Measurements from ENCODE around the gene MLX.

The MLX gene

DNA sequence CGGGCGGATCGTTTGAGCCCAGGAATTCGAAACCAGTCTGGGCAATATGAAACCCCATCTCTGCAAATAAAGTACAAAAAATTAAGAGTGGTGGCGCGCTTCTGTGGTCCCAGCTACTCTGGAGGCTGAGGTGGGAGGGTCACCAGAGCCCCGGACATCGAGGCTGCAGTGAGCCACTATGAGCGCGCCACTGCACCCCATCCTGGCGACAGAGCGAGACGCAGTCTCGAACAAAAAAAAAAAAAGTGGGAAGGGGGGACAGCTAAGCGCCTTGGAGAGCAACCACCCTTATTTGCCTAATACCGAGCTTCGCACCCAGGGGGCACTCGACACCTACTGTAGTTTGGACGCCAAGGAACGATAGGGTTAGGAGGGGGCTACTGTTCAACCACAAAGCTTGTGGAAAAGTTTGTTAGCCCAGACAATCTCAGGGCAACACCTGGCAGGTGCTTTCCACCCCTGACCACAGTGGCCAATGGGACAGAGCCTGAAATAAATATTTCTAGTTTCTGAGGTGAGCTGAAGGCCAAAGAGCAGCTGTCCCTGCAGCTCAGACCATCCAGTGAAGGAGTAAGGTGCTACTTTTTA lies 11.5 kb downstream of the MLX start:
- DNase-seq (ENCODE audit: extremely low read depth, low read depth), result no peak
- TF ChIP-seq CTCF (IDR thresholded peaks at IDR 0.05; ENCODE audit: low read depth, low read length), result peak; percentile 74

GRCh38 chr17:42579794-42580551 lies 13.1 kb downstream of the MLX start:
- no peak for TF ChIP-seq CTCF (IDR thresholded peaks at IDR 0.05; ENCODE audit: low read depth, low read length)
- DNase-seq (ENCODE audit: extremely low read depth, low read depth), result no peak

DNA sequence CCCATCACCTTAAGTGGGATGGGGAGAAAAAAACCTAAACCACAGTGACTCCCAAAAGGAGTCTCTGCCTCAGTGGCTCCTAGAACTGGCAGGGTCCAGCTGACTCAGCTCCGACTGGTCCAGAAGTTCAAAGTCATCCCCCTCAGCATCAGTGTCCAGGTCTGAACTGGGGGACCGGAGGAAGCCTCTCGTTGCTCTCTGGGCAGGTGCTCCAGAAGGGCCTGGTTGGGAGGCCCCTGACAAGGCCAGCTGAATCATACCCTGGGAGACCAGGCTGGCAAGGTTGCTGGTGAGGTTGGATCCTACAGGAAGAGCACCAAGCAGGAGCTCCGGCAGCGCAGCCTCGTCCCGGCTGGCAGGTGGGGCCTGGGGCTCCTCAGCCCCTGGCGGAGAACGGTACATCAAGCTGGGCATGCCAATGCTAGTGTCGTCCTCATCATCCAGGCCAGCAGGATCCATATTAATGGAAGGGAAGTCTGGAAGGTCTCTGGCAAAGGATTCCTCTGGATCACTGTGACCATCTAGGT lies 14.9 kb downstream of the MLX start:
- no peak for TF ChIP-seq CTCF (IDR thresholded peaks at IDR 0.05; ENCODE audit: low read depth, low read length)

GRCh38 chr17:42584880-42585279 lies 18.0 kb downstream of the MLX start:
- no peak for TF ChIP-seq CTCF (IDR thresholded peaks at IDR 0.05; ENCODE audit: low read depth, low read length)

More for the DNA sequence above, 14.9 kb downstream of the MLX start:
- no peak for DNase-seq (ENCODE audit: extremely low read depth, low read depth)

DNA sequence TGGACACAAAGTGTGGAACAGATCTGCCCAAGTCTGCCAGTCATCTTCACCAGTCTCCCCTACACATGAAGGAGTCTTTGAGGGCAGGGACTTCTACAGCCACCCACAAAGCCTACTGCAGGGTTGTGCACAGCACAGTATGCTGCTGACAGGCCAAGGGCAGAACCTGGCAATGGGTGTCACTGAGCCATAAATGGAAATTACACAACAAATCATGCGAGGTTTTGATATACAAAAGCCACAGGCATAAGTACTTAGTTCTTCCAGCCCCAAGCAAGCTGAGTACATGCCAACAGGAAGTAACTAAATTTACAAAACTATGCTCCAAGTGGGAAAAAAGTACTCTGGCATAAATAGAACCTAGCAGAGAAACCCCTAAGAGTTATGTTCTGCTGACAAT lies 18.5 kb downstream of the MLX start:
- TF ChIP-seq CTCF (IDR thresholded peaks at IDR 0.05; ENCODE audit: low read depth, low read length), result no peak
- DNase-seq (ENCODE audit: extremely low read depth, low read depth), result no peak

More at GRCh38 chr17:42584880-42585279, 18.0 kb downstream of the MLX start:
- no peak for DNase-seq (ENCODE audit: extremely low read depth, low read depth)

GRCh38 chr17:42586514-42587230 lies 19.8 kb downstream of the MLX start:
- no peak for TF ChIP-seq CTCF (IDR thresholded peaks at IDR 0.05; ENCODE audit: low read depth, low read length)
- DNase-seq (ENCODE audit: extremely low read depth, low read depth), result no peak

DNA sequence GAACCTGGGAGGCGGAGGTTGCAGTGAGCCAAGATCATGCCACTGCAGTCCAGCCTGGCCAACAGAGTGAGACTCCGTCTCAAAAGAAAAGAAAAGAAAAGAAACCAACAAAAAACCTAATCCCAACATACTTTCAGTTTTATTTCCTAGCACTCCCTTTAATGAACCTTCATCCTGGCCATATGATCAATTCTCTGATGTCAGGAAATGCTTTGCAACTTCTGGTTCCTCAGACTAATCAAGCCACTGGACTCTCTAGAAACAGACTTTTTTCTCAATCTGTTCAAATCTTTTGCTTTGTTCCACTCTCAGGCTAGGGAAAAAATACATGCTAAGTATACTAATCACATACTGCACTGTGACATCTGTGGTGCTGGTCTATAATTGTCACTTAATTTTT lies 24.0 kb downstream of the MLX start:
- no peak for TF ChIP-seq CTCF (IDR thresholded peaks at IDR 0.05; ENCODE audit: low read depth, low read length)
- no peak for DNase-seq (ENCODE audit: extremely low read depth, low read depth)

Measured in AG09319 (cell line).